Neural progenitor cell (in vitro differentiated cells): ENCODE data around the gene ALKBH7. TPM values are rescaled to one million over a fixed set of nuclear protein-coding genes. Genes with fewer than 3 reads are reported as not detected.
A peak's percentile ranks its signal among the peaks of the same experiment; 100 is the strongest.

Experiments used
- DNase-seq: peaks from one replicate; pipeline ENCODE4 v3.0.0-alpha.2; 2016; ENCODE audit warnings: low spot score
- H2AFZ ChIP-seq: fragments of 200-600 bp; sonication (generic); replicated peaks from 2 replicates; pipeline ENCODE4 v1.6.1; 2016; ENCODE audit warnings: antibody characterized with exemption
- H3F3A ChIP-seq: fragments of 200-600 bp; sonication (generic); 2 replicates; pipeline ENCODE4 v1.6.1; 2016; ENCODE audit warnings: antibody characterized with exemption, low read depth
- H3K27ac ChIP-seq: fragments of 200-600 bp; sonication (generic); 2 replicates; pipeline ENCODE4 v1.5.1; 2016; ENCODE audit warnings: mild to moderate bottlenecking
- H3K27me3 ChIP-seq: fragments of 200-600 bp; sonication (generic); 2 replicates; pipeline ENCODE4 v1.6.1; 2016; ENCODE audit warnings: mild to moderate bottlenecking, moderate library complexity
- H3K36me3 ChIP-seq: fragments of 200-600 bp; sonication (generic); 2 replicates; pipeline ENCODE4 v1.5.1; 2016
- H3K4me1 ChIP-seq: fragments of 200-600 bp; sonication (generic); 2 replicates; pipeline ENCODE4 v1.6.1; 2016; ENCODE audit warnings: mixed run types
- H3K4me2 ChIP-seq: fragments of 200-600 bp; sonication (generic); 2 replicates; pipeline ENCODE4 v1.6.1; 2016
- H3K4me3 ChIP-seq: fragments of 200-600 bp; sonication (generic); 2 replicates; pipeline ENCODE4 v1.5.1; 2016
- H3K79me2 ChIP-seq: fragments of 200-600 bp; sonication (generic); 2 replicates; pipeline ENCODE4 v1.6.1; 2016; ENCODE audit warnings: low read depth
- H3K9ac ChIP-seq: fragments of 200-600 bp; sonication (generic); 2 replicates; pipeline ENCODE4 v1.6.1; 2016
- H3K9me3 ChIP-seq: fragments of 200-600 bp; sonication (generic); 2 replicates; pipeline ENCODE4 v1.5.1; 2016; ENCODE audit warnings: low read depth
- H4K20me1 ChIP-seq: fragments of 200-600 bp; sonication (generic); 2 replicates; pipeline ENCODE4 v1.6.1; 2016; ENCODE audit warnings: low read depth
- H3K27ac Mint-ChIP-seq: 3 replicates; pipeline ENCODE4 v1.8.0; 2021; ENCODE audit warnings: mixed read lengths
- H3K27me3 Mint-ChIP-seq: 2 replicates; pipeline ENCODE4 v1.8.0; 2022; ENCODE audit warnings: low read depth, mild to moderate bottlenecking, inconsistent platforms, moderate library complexity, mixed read lengths; ENCODE audit not compliant: insufficient read depth
- H3K36me3 Mint-ChIP-seq: 3 replicates; pipeline ENCODE4 v1.8.0; 2021; ENCODE audit warnings: mixed read lengths
- H3K4me1 Mint-ChIP-seq: 3 replicates; pipeline ENCODE4 v1.8.0; 2021; ENCODE audit warnings: mixed read lengths
- H3K4me3 Mint-ChIP-seq: 3 replicates; pipeline ENCODE4 v1.8.0; 2021; ENCODE audit warnings: mild to moderate bottlenecking, moderate library complexity, mixed read lengths
- H3K9me3 Mint-ChIP-seq: 3 replicates; pipeline ENCODE4 v1.8.0; 2020; ENCODE audit warnings: mixed read lengths
- CTCF ChIP-seq: fragments of 200-600 bp; sonication (generic); IDR thresholded peaks from 2 replicates; pipeline ENCODE4 v1.5.1; 2017; ENCODE audit warnings: antibody characterized with exemption, mild to moderate bottlenecking
- EZH2 ChIP-seq: fragments of 200-600 bp; sonication (generic); IDR thresholded peaks from 2 replicates; pipeline ENCODE4 v1.6.1; 2017; ENCODE audit warnings: antibody characterized with exemption, mild to moderate bottlenecking, moderate library complexity
- EZH2phosphoT487 ChIP-seq: fragments of 200-600 bp; sonication (generic); IDR thresholded peaks from 2 replicates; pipeline ENCODE4 v1.6.1; 2017; ENCODE audit warnings: antibody characterized with exemption
- total RNA-seq: library from RNA; depleted of rRNA; stranded (reverse); fragments of >200 nt; gene quantifications from 2 replicates; pipeline ENCODE4 v1.2.3, GENCODE V29; 2015; ENCODE audit warnings: low replicate concordance

The ALKBH7 gene
- total RNA-seq, 1 donor from 2014 or later, result 19.7 TPM

- TF ChIP-seq EZH2phosphoT487, result no peak
- TF ChIP-seq CTCF, result no peak
- TF ChIP-seq EZH2, result no peak
- peak overlapping the region; percentile 74 for H2AFZ ChIP-seq
Observed at GRCh38 chr19:6373096-6373812, 660 bp downstream of the ALKBH7 start.

GRCh38 chr19:6373813-6374108, 1.2 kb downstream of the ALKBH7 start:
- H3K4me3 Mint-ChIP-seq, result peak overlapping the region; percentile 90
- TF ChIP-seq CTCF, result no peak
- no peak for TF ChIP-seq EZH2
- Histone ChIP-seq H3K4me1 (peaks cover 4% of the 10 kb centered on the region), H2AFZ (no peak overlapping the region), H3K27me3 (no peaks in the 10 kb centered on the region), H3K9ac (no peak overlapping the region), H3F3A (peaks cover 28% of the 10 kb centered on the region), H3K36me3 (no peaks in the 10 kb centered on the region), H3K4me2 (peak overlapping the region; percentile 68), H3K79me2 (peaks cover 10% of the 10 kb centered on the region), H3K4me3 (peak overlapping the region; percentile 86), H3K27ac (no peak overlapping the region), H3K9me3 (no peaks in the 10 kb centered on the region), H4K20me1 (peaks cover 7% of the 10 kb centered on the region)
- peaks cover 17% of the 10 kb centered on the region for H3K27me3 Mint-ChIP-seq
- no peaks in the 10 kb centered on the region for H3K9me3 Mint-ChIP-seq
- H3K36me3 Mint-ChIP-seq, result peaks cover 13% of the 10 kb centered on the region
- peaks cover 9% of the 10 kb centered on the region for H3K4me1 Mint-ChIP-seq
- DNase-seq, result no peak
- no peak overlapping the region for H3K27ac Mint-ChIP-seq

More at GRCh38 chr19:6373096-6373812, 660 bp downstream of the ALKBH7 start:
- peak overlapping the region; percentile 90 for H3K4me3 Mint-ChIP-seq
- H3K27ac Mint-ChIP-seq, result peak overlapping the region; percentile 29
- peaks cover 15% of the 10 kb centered on the region for H3K27me3 Mint-ChIP-seq
- Histone ChIP-seq H3K4me2 (peak overlapping the region; percentile 68), H4K20me1 (peaks cover 7% of the 10 kb centered on the region), H3F3A (peaks cover 27% of the 10 kb centered on the region), H3K4me1 (peaks cover 4% of the 10 kb centered on the region), H3K27me3 (no peaks in the 10 kb centered on the region), H3K27ac (peak overlapping the region; percentile 96), H3K36me3 (no peaks in the 10 kb centered on the region), H3K4me3 (peak overlapping the region; percentile 86), H3K9ac (peak overlapping the region; percentile 62), H3K79me2 (peaks cover 10% of the 10 kb centered on the region), H3K9me3 (no peaks in the 10 kb centered on the region)
- peaks cover 9% of the 10 kb centered on the region for H3K4me1 Mint-ChIP-seq
- DNase-seq, result peak; percentile 99
- H3K36me3 Mint-ChIP-seq, result peaks cover 9% of the 10 kb centered on the region
- H3K9me3 Mint-ChIP-seq, result no peaks in the 10 kb centered on the region

GRCh38 chr19:6374161-6374709, 1.6 kb downstream of the ALKBH7 start:
- H3K27ac Mint-ChIP-seq, result no peak overlapping the region
- Histone ChIP-seq H2AFZ (no peak overlapping the region), H3K4me2 (peak overlapping the region; percentile 68), H3K79me2 (peaks cover 10% of the 10 kb centered on the region), H3K4me3 (peak overlapping the region; percentile 86), H3K27ac (no peak overlapping the region), H3K9ac (no peak overlapping the region), H3K36me3 (no peaks in the 10 kb centered on the region), H3F3A (peaks cover 28% of the 10 kb centered on the region), H3K9me3 (no peaks in the 10 kb centered on the region), H3K27me3 (no peaks in the 10 kb centered on the region), H4K20me1 (peaks cover 7% of the 10 kb centered on the region), H3K4me1 (peaks cover 4% of the 10 kb centered on the region)
- no peak for DNase-seq
- H3K27me3 Mint-ChIP-seq, result peaks cover 17% of the 10 kb centered on the region
- TF ChIP-seq EZH2phosphoT487, result no peak
- H3K4me3 Mint-ChIP-seq, result peak overlapping the region; percentile 57
- H3K9me3 Mint-ChIP-seq, result no peaks in the 10 kb centered on the region
- peaks cover 9% of the 10 kb centered on the region for H3K4me1 Mint-ChIP-seq
- H3K36me3 Mint-ChIP-seq, result peaks cover 11% of the 10 kb centered on the region
